ENCODE data around the gene SHROOM3. TPM values are rescaled to one million over a fixed set of nuclear protein-coding genes. Genes with fewer than 3 reads are reported as not detected.

SHROOM3 gene
- polyA plus RNA-seq, 1 donor from 2014 or later = 2.7 TPM

- Histone ChIP-seq H3K9ac (ENCODE audit: low read length) (no peak overlapping the region), H4K20me1 (ENCODE audit: insufficient read depth) (no peaks in the 10 kb centered on the region), H2AFZ (ENCODE audit: low read depth, low read length) (no peak overlapping the region), H3K4me2 (ENCODE audit: low read length) (no peak overlapping the region), H3K27me3 (ENCODE audit: insufficient read depth, low read depth, low read length) (no peaks in the 10 kb centered on the region), H3K9me3 (ENCODE audit: low read length) (no peaks in the 10 kb centered on the region), H3K9me2 (ENCODE audit: insufficient read depth, low read length) (no peaks in the 10 kb centered on the region), H3K79me2 (replicated peaks; ENCODE audit: insufficient read depth, low read length) (no peaks in the 10 kb centered on the region), H3F3A (ENCODE audit: insufficient read depth, low read length, poor library complexity, severe bottlenecking) (no peaks in the 10 kb centered on the region), H3K4me3 (ENCODE audit: low read length) (no peak overlapping the region), H3K27ac (ENCODE audit: low read length) (no peak overlapping the region), H3K36me3 (ENCODE audit: insufficient read depth, low read length) (no peaks in the 10 kb centered on the region)
- TF ChIP-seq EZH2 (IDR thresholded peaks at IDR 0.05; ENCODE audit: borderline replicate concordance, insufficient read depth, low read length, poor library complexity, severe bottlenecking) (no peak), POLR2AphosphoS5 (IDR thresholded peaks at IDR 0.05) (no peak), TAF1 (IDR thresholded peaks at IDR 0.05; ENCODE audit: low read depth) (no peak)
These were observed 209.9 kb downstream of the SHROOM3 start for GRCh38 chr4:76644831-76645485.

DNA sequence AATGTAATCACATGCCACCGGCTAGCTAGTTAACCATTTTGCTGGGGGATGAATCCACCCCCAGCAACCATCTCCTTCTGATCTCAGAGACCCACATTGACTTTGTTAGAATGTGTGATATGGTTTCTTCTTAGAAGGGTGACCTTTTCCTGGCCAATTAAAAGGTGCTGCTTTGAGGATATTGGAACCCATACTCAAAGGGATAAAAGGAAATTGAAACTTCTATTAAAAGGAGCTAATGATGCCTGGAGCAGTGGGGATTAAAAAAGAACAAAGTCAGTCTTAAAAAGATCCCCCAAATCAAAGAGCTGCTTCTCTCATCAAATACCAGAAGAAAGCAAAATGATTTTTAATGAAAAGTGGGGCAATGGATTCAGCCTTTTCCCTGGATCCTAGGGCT lies 214.1 kb downstream of the SHROOM3 start:
- no peaks in the 10 kb centered on the region for H3K27me3 ChIP-seq (ENCODE audit: insufficient read depth, low read depth, low read length)
- H3K79me2 ChIP-seq (replicated peaks; ENCODE audit: insufficient read depth, low read length) = no peaks in the 10 kb centered on the region
- H3K9ac ChIP-seq (ENCODE audit: low read length) = no peak overlapping the region
- H3K4me3 ChIP-seq (ENCODE audit: low read length) = no peak overlapping the region
- no peak overlapping the region for H2AFZ ChIP-seq (ENCODE audit: low read depth, low read length)
- H4K20me1 ChIP-seq (ENCODE audit: insufficient read depth) = no peaks in the 10 kb centered on the region
- H3K27ac ChIP-seq (ENCODE audit: low read length) = no peak overlapping the region
- TF ChIP-seq SMC3 (conservative IDR thresholded peaks at IDR 0.05; ENCODE audit: poor library complexity) (no peak), REST (IDR thresholded peaks at IDR 0.05; ENCODE audit: borderline replicate concordance) (no peak), MXI1 (conservative IDR thresholded peaks at IDR 0.05; ENCODE audit: poor library complexity, severe bottlenecking) (no peak), EZH2 (IDR thresholded peaks at IDR 0.05; ENCODE audit: borderline replicate concordance, insufficient read depth, low read length, poor library complexity, severe bottlenecking) (no peak), TAF1 (IDR thresholded peaks at IDR 0.05; ENCODE audit: low read depth) (no peak), RAD21 (conservative IDR thresholded peaks at IDR 0.05) (no peak), EP300 (conservative IDR thresholded peaks at IDR 0.05; ENCODE audit: poor library complexity, severe bottlenecking) (no peak), POLR2AphosphoS5 (IDR thresholded peaks at IDR 0.05) (no peak)
- TF ChIP-seq, protein P1, sequence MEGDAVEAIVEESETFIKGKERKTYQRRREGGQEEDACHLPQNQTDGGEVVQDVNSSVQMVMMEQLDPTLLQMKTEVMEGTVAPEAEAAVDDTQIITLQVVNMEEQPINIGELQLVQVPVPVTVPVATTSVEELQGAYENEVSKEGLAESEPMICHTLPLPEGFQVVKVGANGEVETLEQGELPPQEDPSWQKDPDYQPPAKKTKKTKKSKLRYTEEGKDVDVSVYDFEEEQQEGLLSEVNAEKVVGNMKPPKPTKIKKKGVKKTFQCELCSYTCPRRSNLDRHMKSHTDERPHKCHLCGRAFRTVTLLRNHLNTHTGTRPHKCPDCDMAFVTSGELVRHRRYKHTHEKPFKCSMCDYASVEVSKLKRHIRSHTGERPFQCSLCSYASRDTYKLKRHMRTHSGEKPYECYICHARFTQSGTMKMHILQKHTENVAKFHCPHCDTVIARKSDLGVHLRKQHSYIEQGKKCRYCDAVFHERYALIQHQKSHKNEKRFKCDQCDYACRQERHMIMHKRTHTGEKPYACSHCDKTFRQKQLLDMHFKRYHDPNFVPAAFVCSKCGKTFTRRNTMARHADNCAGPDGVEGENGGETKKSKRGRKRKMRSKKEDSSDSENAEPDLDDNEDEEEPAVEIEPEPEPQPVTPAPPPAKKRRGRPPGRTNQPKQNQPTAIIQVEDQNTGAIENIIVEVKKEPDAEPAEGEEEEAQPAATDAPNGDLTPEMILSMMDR (IDR thresholded peaks at IDR 0.05; ENCODE audit: poor library complexity, severe bottlenecking) = no peak
- H3K9me3 ChIP-seq (ENCODE audit: low read length) = no peaks in the 10 kb centered on the region
- no peaks in the 10 kb centered on the region for H3K36me3 ChIP-seq (ENCODE audit: insufficient read depth, low read length)
- no peaks in the 10 kb centered on the region for H3F3A ChIP-seq (ENCODE audit: insufficient read depth, low read length, poor library complexity, severe bottlenecking)
- H3K4me2 ChIP-seq (ENCODE audit: low read length) = no peak overlapping the region
- H3K9me2 ChIP-seq (ENCODE audit: insufficient read depth, low read length) = no peaks in the 10 kb centered on the region

Measured in neural cell (in vitro differentiated cells).